HEK293T (cell line): Measurements from ENCODE around the gene KAT7.

Experiments
- CTCF ChIA-PET: fragments of 350-600 bp; formaldehyde crosslinking; extraction: SDS; loops from one replicate; lab custom pipeline; 2021; ENCODE audit warnings: antibody characterized with exemption, inconsistent platforms; lab: Yijun Ruan, JAX
- POLR2A ChIA-PET: fragments of 350-600 bp; formaldehyde crosslinking; extraction: SDS; loops from one replicate; lab custom pipeline; 2020; ENCODE audit warnings: antibody characterized with exemption, inconsistent platforms; lab: Yijun Ruan, JAX
- DNase-seq: peaks from one replicate; pipeline ENCODE4 v3.0.0; 2012; ENCODE audit warnings: mixed read lengths; ENCODE audit errors: extremely low spot score
- ARNT ChIP-seq: fragments of 450-650 bp; IDR thresholded peaks from 2 replicates; pipeline ENCODE4 v1.6.1; 2017; ENCODE audit warnings: mild to moderate bottlenecking
- BHLHE40 ChIP-seq: fragments of 450-650 bp; IDR thresholded peaks from 2 replicates; pipeline ENCODE4 v1.6.1; 2016; ENCODE audit warnings: mild to moderate bottlenecking, moderate library complexity, borderline replicate concordance
- CTBP1 ChIP-seq: fragments of 450-650 bp; IDR thresholded peaks from 2 replicates; pipeline ENCODE4 v1.6.1; 2016; ENCODE audit warnings: borderline replicate concordance
- ELF4 ChIP-seq: fragments of 450-650 bp; IDR thresholded peaks from 2 replicates; pipeline ENCODE4 v1.6.1; 2017; ENCODE audit warnings: antibody characterized with exemption
- FOXA1 ChIP-seq: fragments of 450-650 bp; IDR thresholded peaks from 2 replicates; pipeline ENCODE4 v1.6.1; 2016; ENCODE audit warnings: mild to moderate bottlenecking
- FOXK2 ChIP-seq: fragments of 450-650 bp; IDR thresholded peaks from 2 replicates; pipeline ENCODE4 v1.6.1; 2016; ENCODE audit warnings: mild to moderate bottlenecking
- FOXM1 ChIP-seq: fragments of 450-650 bp; IDR thresholded peaks from 2 replicates; pipeline ENCODE4 v1.6.1; 2017; ENCODE audit warnings: mild to moderate bottlenecking, borderline replicate concordance
- HDGF ChIP-seq: fragments of 450-650 bp; IDR thresholded peaks from 2 replicates; pipeline ENCODE4 v1.6.1; 2017; ENCODE audit warnings: antibody characterized with exemption, borderline replicate concordance
- L3MBTL2 ChIP-seq: fragments of 450-650 bp; conservative IDR thresholded peaks from 2 replicates; pipeline ENCODE4 v1.6.1; 2016; ENCODE audit warnings: mild to moderate bottlenecking
- LEF1 ChIP-seq: fragments of 450-650 bp; IDR thresholded peaks from 2 replicates; pipeline ENCODE4 v1.6.1; 2017; ENCODE audit warnings: mild to moderate bottlenecking, borderline replicate concordance
- NFRKB ChIP-seq: fragments of 450-650 bp; IDR thresholded peaks from 2 replicates; pipeline ENCODE4 v1.6.1; 2016; ENCODE audit warnings: mild to moderate bottlenecking, moderate library complexity
- SP1 ChIP-seq: fragments of 450-650 bp; IDR thresholded peaks from 2 replicates; pipeline ENCODE4 v1.6.1; 2017
- SUZ12 ChIP-seq: fragments of 450-650 bp; IDR thresholded peaks from 2 replicates; pipeline ENCODE4 v1.6.1; 2016; ENCODE audit warnings: mild to moderate bottlenecking
- TARDBP ChIP-seq: fragments of 450-650 bp; IDR thresholded peaks from 2 replicates; pipeline ENCODE4 v1.6.1; 2016
- ZNF384 ChIP-seq: fragments of 450-650 bp; IDR thresholded peaks from 2 replicates; pipeline ENCODE4 v1.6.1; 2016
- TF ChIP-seq, protein P1 (sequence below): fragments of 450-650 bp; IDR thresholded peaks from 2 replicates; pipeline ENCODE4 v1.6.1; 2016

Gene KAT7

DNA sequence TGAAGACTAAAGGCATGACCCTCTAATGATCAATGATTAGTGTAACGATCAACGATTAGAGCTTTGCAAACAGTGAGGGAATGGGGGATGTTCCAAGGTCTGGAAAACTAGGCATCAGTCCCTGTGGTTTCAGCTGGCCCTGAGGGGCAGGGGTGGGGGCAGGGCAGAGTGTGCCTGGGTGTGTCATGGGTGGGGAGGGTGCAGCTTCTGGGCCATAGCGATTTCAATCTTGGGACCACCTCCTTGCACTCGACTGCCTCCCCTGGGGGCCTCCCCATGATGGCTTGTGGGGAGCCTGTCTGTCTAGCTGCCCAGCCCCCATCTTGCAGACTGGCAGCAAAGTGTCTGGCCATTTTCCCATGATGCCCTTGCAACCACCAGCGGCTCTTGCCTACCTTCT is 51.0 kb downstream of the KAT7 start:
- TF ChIP-seq BHLHE40 = no peak
- no peak for TF ChIP-seq HDGF
- no peak for TF ChIP-seq FOXA1
- TF ChIP-seq FOXK2 = no peak
- TF ChIP-seq ZNF384 = no peak
- TF ChIP-seq ARNT = no peak
- no peak for TF ChIP-seq NFRKB
- TF ChIP-seq, protein P1, sequence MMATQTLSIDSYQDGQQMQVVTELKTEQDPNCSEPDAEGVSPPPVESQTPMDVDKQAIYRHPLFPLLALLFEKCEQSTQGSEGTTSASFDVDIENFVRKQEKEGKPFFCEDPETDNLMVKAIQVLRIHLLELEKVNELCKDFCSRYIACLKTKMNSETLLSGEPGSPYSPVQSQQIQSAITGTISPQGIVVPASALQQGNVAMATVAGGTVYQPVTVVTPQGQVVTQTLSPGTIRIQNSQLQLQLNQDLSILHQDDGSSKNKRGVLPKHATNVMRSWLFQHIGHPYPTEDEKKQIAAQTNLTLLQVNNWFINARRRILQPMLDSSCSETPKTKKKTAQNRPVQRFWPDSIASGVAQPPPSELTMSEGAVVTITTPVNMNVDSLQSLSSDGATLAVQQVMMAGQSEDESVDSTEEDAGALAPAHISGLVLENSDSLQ = no peak
- TF ChIP-seq FOXM1 = no peak
- TF ChIP-seq ELF4 = no peak
- TF ChIP-seq SP1 = no peak
- no peak for TF ChIP-seq SUZ12
- no peak for DNase-seq
- ChIA-PET POLR2A (no interaction called here), CTCF (no interaction called here)

DNA sequence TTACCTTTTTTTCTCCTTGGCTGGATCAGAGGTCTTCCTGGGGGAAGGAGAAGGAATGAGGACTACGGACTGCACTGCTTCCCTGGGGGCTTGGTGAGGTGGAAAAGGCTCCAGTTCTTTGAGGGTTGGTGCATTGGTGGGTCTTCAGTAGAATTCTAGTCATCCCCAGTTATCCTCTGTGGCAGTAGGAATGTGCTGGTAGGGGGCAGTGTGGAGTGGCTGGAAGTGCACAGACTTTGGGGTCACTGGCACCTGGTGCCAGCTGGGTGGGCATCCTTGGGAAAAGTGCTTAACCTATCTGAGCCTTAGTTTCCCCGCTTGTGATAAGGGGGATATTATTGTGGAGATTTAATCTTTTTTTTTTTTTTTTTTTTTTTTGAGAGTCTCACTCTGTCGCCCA is 53.1 kb downstream of the KAT7 start:
- no peak for DNase-seq
- TF ChIP-seq TARDBP = no peak
- POLR2A ChIA-PET = no interaction called here
- CTCF ChIA-PET = no interaction called here

DNA sequence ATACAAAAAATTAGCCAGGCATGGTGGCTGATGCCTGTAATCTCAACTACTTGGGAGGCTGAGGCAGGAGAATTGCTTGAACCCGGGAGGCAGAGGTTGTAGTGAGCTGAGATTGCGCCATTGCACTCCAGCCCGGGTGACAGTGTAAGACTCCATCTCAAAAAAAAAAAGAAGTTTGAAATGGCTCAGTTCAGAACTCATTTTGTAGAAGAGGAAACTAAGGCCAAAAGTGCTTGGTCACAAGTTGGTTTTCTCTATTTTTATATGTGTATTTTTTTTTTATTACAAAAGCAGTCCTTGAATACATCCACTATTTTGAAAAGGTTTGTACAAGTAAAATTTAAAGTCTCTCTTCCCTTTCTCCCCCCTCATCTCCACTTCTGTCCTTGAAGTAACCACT is 53.9 kb downstream of the KAT7 start:
- POLR2A ChIA-PET = no interaction called here
- TF ChIP-seq, protein P1 = no peak
- TF ChIP-seq L3MBTL2 = no peak
- no peak for TF ChIP-seq TARDBP
- no peak for DNase-seq
- CTCF ChIA-PET = interaction anchor here (0.6 kb wide), 1 partner anchor 1065 kb away, joined by 3 read pairs; no protein-coding TSS in a partner anchor

DNA sequence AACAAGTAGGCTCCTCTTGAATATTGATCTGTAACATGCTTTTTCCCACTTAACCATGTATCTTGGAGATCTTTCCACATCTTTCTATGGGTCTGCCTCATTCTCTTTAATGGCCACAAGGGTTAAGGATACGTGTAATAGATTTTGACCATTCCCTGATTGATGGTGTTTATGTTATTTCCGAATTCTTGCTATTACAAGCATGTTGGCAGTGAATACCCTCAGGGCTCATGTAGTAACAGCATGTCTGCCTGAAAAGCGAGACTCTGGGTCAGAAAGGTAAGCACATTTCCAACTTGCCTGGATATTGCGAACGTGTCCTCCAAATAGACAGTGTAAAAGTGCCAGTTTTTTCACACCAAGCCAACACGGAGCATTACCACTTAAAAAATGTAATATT is 54.4 kb downstream of the KAT7 start:
- no peak for TF ChIP-seq FOXA1
- TF ChIP-seq SP1 = no peak
- TF ChIP-seq L3MBTL2 = no peak
- TF ChIP-seq ARNT = no peak
- no peak for TF ChIP-seq HDGF
- TF ChIP-seq CTBP1 = no peak
- no peak for TF ChIP-seq BHLHE40
- no peak for TF ChIP-seq ZNF384
- no peak for TF ChIP-seq SUZ12
- TF ChIP-seq FOXK2 = no peak
- TF ChIP-seq, protein P1 = no peak
- TF ChIP-seq FOXM1 = no peak
- POLR2A ChIA-PET = no interaction called here
- CTCF ChIA-PET = interaction anchor here (0.6 kb wide), 1 partner anchor 1065 kb away, joined by 3 read pairs; no protein-coding TSS in a partner anchor
- DNase-seq = no peak

DNA sequence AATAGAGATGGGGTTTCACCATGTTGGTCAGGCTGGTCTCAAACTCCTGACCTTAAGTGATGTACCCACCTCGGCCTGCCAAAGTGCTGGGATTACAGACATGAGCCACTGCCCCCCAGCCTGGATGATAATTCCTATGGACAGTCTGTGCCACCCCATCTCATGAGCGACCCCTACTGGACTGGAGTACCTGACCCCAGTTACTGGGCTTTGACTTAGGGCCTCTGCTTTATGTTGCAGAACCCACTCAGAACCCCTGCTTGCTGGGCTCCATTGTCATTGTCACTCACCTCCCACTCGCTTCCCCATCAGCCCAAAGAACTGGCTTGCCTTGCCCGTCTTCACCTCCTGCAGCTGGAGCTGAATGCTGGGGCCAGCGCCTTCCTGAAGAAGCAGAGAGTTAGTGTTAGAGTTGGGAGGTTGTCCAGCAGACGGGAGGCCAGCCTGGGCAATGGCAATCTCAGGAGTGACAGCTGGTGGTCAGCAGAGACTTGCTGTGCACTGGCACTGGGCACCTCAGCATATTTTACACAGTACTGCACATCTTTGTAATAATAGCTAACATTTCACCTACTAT is 55.4 kb downstream of the KAT7 start:
- peak; percentile 54 for DNase-seq
- no peak for TF ChIP-seq FOXK2
- TF ChIP-seq HDGF = no peak
- no peak for TF ChIP-seq ELF4
- no peak for TF ChIP-seq SP1
- no peak for TF ChIP-seq NFRKB
- no peak for TF ChIP-seq FOXM1
- TF ChIP-seq, protein P1 = no peak
- no peak for TF ChIP-seq SUZ12
- no peak for TF ChIP-seq TARDBP
- TF ChIP-seq LEF1 = no peak
- no peak for TF ChIP-seq CTBP1
- CTCF ChIA-PET = no interaction called here
- POLR2A ChIA-PET = no interaction called here

DNA sequence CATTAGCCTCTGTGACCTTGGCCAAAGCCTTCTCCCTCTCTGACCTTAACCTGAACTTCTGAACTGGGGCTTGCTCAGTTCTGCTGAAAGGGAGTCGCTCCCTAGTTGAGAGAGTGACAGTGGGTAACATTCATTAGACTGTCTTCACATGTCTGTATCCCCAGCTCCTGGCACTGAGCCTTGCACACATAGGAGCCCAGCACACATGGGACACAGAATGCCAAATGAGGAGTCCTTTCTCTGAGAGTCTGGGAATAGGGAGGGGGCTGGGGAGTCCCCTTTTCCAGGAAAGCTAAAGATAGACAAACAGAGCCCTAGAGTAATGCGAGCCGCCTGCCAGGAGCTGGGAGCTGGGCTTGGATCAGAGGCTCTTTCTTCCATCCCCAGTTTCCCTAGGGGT is 56.8 kb downstream of the KAT7 start:
- TF ChIP-seq FOXM1 (no peak), ARNT (no peak), BHLHE40 (no peak), FOXA1 (no peak), NFRKB (no peak), ELF4 (no peak), FOXK2 (no peak), L3MBTL2 (no peak), CTBP1 (no peak), SP1 (no peak), LEF1 (no peak)
- ChIA-PET CTCF (no interaction called here), POLR2A (no interaction called here)
- DNase-seq = no peak
